ENCODE data around the gene CHI3L1.
A peak's percentile ranks its signal among the peaks of the same experiment; 100 is the strongest.

CHI3L1 gene

GRCh38 chr1:203173566-203173965 is 12.9 kb downstream of the CHI3L1 start:
- peak overlapping the region; percentile 14; the same call in 1 of the 2 replicates for H3K4me3 ChIP-seq (ENCODE audit: low read length)
- H3K27ac ChIP-seq (ENCODE audit: low read length) = no peak overlapping the region
- H3K79me2 ChIP-seq (ENCODE audit: low read length) = no peaks in the 10 kb centered on the region
- no peaks in the 10 kb centered on the region for H3K36me3 ChIP-seq (replicated peaks; ENCODE audit: low read depth, low read length)
- H4K20me1 ChIP-seq (ENCODE audit: insufficient read depth, low read length) = peaks cover 5% of the 10 kb centered on the region; the same call in 1 of the 2 replicates
- H2AFZ ChIP-seq (ENCODE audit: low read depth, low read length) = no peak overlapping the region
- no peaks in the 10 kb centered on the region for H3K9me3 ChIP-seq (ENCODE audit: insufficient read depth, low read length)
- TF ChIP-seq EZH2phosphoT487 (IDR thresholded peaks at IDR 0.05; ENCODE audit: low read depth) = no peak
- TF ChIP-seq CTCF (IDR thresholded peaks at IDR 0.05; ENCODE audit: low read depth, low read length) = peak; percentile 13; the same call in 1 of the 2 replicates
- H3K9ac ChIP-seq (ENCODE audit: low read length) = no peak overlapping the region
- H3K4me2 ChIP-seq (ENCODE audit: low read length) = peak overlapping the region; percentile 61
- H3K4me1 ChIP-seq (ENCODE audit: low read length) = peaks cover 40% of the 10 kb centered on the region
- peaks cover 61% of the 10 kb centered on the region for H3K27me3 ChIP-seq (ENCODE audit: low read depth, low read length)

GRCh38 chr1:203173011-203173555 is 13.4 kb downstream of the CHI3L1 start:
- Histone ChIP-seq H3K4me1 (ENCODE audit: low read length) (peaks cover 37% of the 10 kb centered on the region), H3K79me2 (ENCODE audit: low read length) (no peaks in the 10 kb centered on the region), H3K27me3 (ENCODE audit: low read depth, low read length) (peaks cover 61% of the 10 kb centered on the region), H3K9me3 (ENCODE audit: insufficient read depth, low read length) (no peaks in the 10 kb centered on the region), H4K20me1 (ENCODE audit: insufficient read depth, low read length) (peaks cover 5% of the 10 kb centered on the region; the same call in 1 of the 2 replicates), H3K9ac (ENCODE audit: low read length) (no peak overlapping the region), H2AFZ (ENCODE audit: low read depth, low read length) (no peak overlapping the region), H3K4me3 (ENCODE audit: low read length) (0 out of 2 replicates have a peak overlapping the region, but pooled peaks have one; percentile 5), H3K4me2 (ENCODE audit: low read length) (peak overlapping the region; percentile 61), H3K36me3 (replicated peaks; ENCODE audit: low read depth, low read length) (no peaks in the 10 kb centered on the region), H3K27ac (ENCODE audit: low read length) (no peak overlapping the region)
- TF ChIP-seq CTCF (IDR thresholded peaks at IDR 0.05; ENCODE audit: low read depth, low read length) (no peak), EZH2phosphoT487 (IDR thresholded peaks at IDR 0.05; ENCODE audit: low read depth) (no peak)

- H3K4me1 ChIP-seq (ENCODE audit: low read length) = peaks cover 37% of the 10 kb centered on the region
These were observed 14.1 kb downstream of the CHI3L1 start for GRCh38 chr1:203172184-203173010.

More at GRCh38 chr1:203172184-203173010, 14.1 kb downstream of the CHI3L1 start:
- Histone ChIP-seq H3K36me3 (replicated peaks; ENCODE audit: low read depth, low read length) (no peaks in the 10 kb centered on the region), H3K4me2 (ENCODE audit: low read length) (peak overlapping the region; percentile 2; the same call in 1 of the 2 replicates), H4K20me1 (ENCODE audit: insufficient read depth, low read length) (peaks cover 5% of the 10 kb centered on the region; the same call in 1 of the 2 replicates), H3K79me2 (ENCODE audit: low read length) (no peaks in the 10 kb centered on the region), H3K9me3 (ENCODE audit: insufficient read depth, low read length) (no peaks in the 10 kb centered on the region), H3K27ac (ENCODE audit: low read length) (no peak overlapping the region), H3K27me3 (ENCODE audit: low read depth, low read length) (peaks cover 54% of the 10 kb centered on the region), H2AFZ (ENCODE audit: low read depth, low read length) (no peak overlapping the region), H3K4me3 (ENCODE audit: low read length) (no peak overlapping the region), H3K9ac (ENCODE audit: low read length) (no peak overlapping the region)
- peak; percentile 83 for TF ChIP-seq CTCF (IDR thresholded peaks at IDR 0.05; ENCODE audit: low read depth, low read length)
- TF ChIP-seq EZH2phosphoT487 (IDR thresholded peaks at IDR 0.05; ENCODE audit: low read depth) = no peak

Data from OCI-LY3 (cell line).